ENCODE data around the gene EMILIN1. TPM values are rescaled to one million over a fixed set of nuclear protein-coding genes. Genes with fewer than 3 reads are reported as not detected.

Gene EMILIN1
- total and polyA plus RNA-seq, 2 of the 8 experiments (the other 6 are each of a cell fraction or from before 2014, with no cell fraction given): 1.9 to 3.0 TPM

DNA sequence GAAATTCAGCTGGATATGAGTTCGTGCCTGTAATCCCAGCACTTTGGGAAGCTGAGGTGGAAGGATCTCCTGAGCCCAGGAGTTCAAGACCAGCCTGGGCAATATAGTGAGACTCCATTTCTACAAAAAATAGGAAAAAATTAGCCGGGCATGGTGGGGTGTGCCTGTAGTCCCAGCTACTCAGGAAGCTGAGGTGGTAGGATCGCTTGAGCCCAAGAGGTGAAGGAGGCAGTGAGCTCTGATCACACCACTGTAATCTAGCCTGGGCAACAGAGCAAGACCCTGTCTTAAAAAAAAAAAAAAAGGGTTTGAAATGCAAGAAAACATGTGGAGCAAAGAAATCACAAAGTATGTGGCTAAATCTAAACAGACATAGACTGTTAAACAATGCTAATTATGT is 30.7 kb downstream of the EMILIN1 start:
- Histone ChIP-seq H4K5ac (ENCODE audit: insufficient read length, low read depth, low read length) (no peak overlapping the region), H3K18ac (ENCODE audit: extremely low read depth, low read length) (no peak overlapping the region), H2BK12ac (ENCODE audit: low read depth, low read length) (no peak overlapping the region), H2BK15ac (ENCODE audit: low read length) (no peak overlapping the region), H3K56ac (replicated peaks; ENCODE audit: insufficient read length, low read depth, low read length) (no peak overlapping the region), H3K79me2 (ENCODE audit: control insufficient read depth in 1 of 2, insufficient read depth in 2 of 2, low read length in 2 of 2) (no peaks in the 10 kb centered on the region), H2BK20ac (ENCODE audit: low read length) (no peak overlapping the region), H3K4me1 (replicated peaks in 1 of 4; ENCODE audit: control insufficient read depth in 3 of 4, insufficient read depth in 4 of 4, low read length in 3 of 4) (no peaks in the 10 kb centered on the region; a peak in 1 of 7 replicates), H4K20me1 (replicated peaks in 1 of 2; ENCODE audit: control insufficient read depth in 1 of 2, insufficient read depth in 2 of 2, low read length in 2 of 2) (no peaks in the 10 kb centered on the region), H4K91ac (replicated peaks; ENCODE audit: insufficient read length, low read length) (no peak overlapping the region), H3K9ac (replicated peaks in 1 of 4; ENCODE audit: extremely low read depth in 1 of 4, low read depth in 3 of 4, low read length in 3 of 4) (no peak overlapping the region), H3K27me3 (replicated peaks in 1 of 4; ENCODE audit: control insufficient read depth in 3 of 4, extremely low read depth in 1 of 4, insufficient read depth in 3 of 4, low read length in 3 of 4) (peaks cover 0 to 2% (median 0%) of the 10 kb centered on the region in 4 experiments; a peak in 1 of 7 replicates), H2BK5ac (ENCODE audit: low read depth, low read length) (no peak overlapping the region), H2AFZ (ENCODE audit: low read length) (no peak overlapping the region), H3K36me3 (ENCODE audit: control insufficient read depth in 2 of 4, insufficient read depth in 4 of 4, low read length in 3 of 4) (no peaks in the 10 kb centered on the region), H3K4me2 (ENCODE audit: insufficient read depth in 1 of 2, low read depth in 2 of 2, low read length in 2 of 2) (no peak overlapping the region), H3K4me3 (ENCODE audit: extremely low read depth in 1 of 4, insufficient read depth in 2 of 4, low read depth in 3 of 4, low read length in 4 of 4) (no peak overlapping the region), H2BK120ac (replicated peaks; ENCODE audit: low read depth, low read length) (no peak overlapping the region), H3K9me3 (ENCODE audit: insufficient read depth in 2 of 2, low read depth in 1 of 2, low read length in 1 of 2) (no peaks in the 10 kb centered on the region), H2AK5ac (ENCODE audit: low read depth, low read length) (no peak overlapping the region), H3K23ac (ENCODE audit: insufficient read length) (no peak overlapping the region), H3K23me2 (ENCODE audit: low read depth, low read length) (no peaks in the 10 kb centered on the region), H3K27ac (ENCODE audit: low read depth, low read length) (no peak overlapping the region), H3K4ac (replicated peaks; ENCODE audit: insufficient read length, low read depth, low read length) (no peak overlapping the region), H4K8ac (ENCODE audit: extremely low read depth, insufficient read depth, low read length) (no peak overlapping the region), H3K14ac (ENCODE audit: insufficient read length) (no peak overlapping the region), H3K79me1 (ENCODE audit: low read depth, low read length) (no peaks in the 10 kb centered on the region)
- WGBS, 2 experiments (ENCODE audit: extremely low coverage in 1 of 2, insufficient coverage in 1 of 2, insufficient read length in 1 of 2, insufficient replicate concordance in 2 of 2, low coverage in 1 of 2, low lambda C conversion rate in 2 of 2, missing lambda C conversion rate in 1 of 2): 88% methylated on average over 3 of the region's 3 CpGs; no CpG with 5 or more reads in 1 of the 2 experiments
- TF ChIP-seq, protein P1, sequence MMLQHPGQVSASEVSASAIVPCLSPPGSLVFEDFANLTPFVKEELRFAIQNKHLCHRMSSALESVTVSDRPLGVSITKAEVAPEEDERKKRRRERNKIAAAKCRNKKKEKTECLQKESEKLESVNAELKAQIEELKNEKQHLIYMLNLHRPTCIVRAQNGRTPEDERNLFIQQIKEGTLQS (IDR thresholded peaks at IDR 0.05; ENCODE audit: insufficient read depth, low read depth, low read length): no peak
- TF ChIP-seq PHF8 (conservative IDR thresholded peaks at IDR 0.05; ENCODE audit: low read depth, low read length) (no peak), NANOG (IDR thresholded peaks at IDR 0.05; ENCODE audit: insufficient read depth, low read depth, low read length, poor library complexity, severe bottlenecking) (no peak), CBX8 (IDR thresholded peaks at IDR 0.05; ENCODE audit: borderline replicate concordance, low read depth, low read length) (no peak), HDAC6 (IDR thresholded peaks at IDR 0.05; ENCODE audit: low read depth, low read length) (no peak), TAF7 (optimal IDR thresholded peaks at IDR 0.05; ENCODE audit: borderline replicate concordance, low read depth, low read length) (no peak), USF2 (IDR thresholded peaks at IDR 0.05; ENCODE audit: low read length) (no peak), TEAD4 (IDR thresholded peaks at IDR 0.05; ENCODE audit: low read depth, low read length) (no peak), JUN (IDR thresholded peaks at IDR 0.05; ENCODE audit: low read depth, low read length) (no peak), POLR2A (IDR thresholded peaks at IDR 0.05; ENCODE audit: control extremely low read depth in 1 of 2, low read depth in 2 of 2, low read length in 2 of 2) (no peak), EZH2 (IDR thresholded peaks at IDR 0.05; ENCODE audit: low read depth, low read length, severe bottlenecking) (no peak), CHD1 (IDR thresholded peaks at IDR 0.05; ENCODE audit: low read depth, low read length) (no peak), NRF1 (IDR thresholded peaks at IDR 0.05; ENCODE audit: low read depth, low read length) (no peak)
- POLR2A ChIA-PET (ENCODE audit: partially characterized antibody): interaction anchor here (0.6 to 1.7 kb wide), 2 partner anchors 24 to 35 kb away, joined by 4 to 5 read pairs; no protein-coding TSS in a partner anchor
- FAIRE-seq (no peak), DNase-seq (ENCODE audit: low read depth in 1 of 2, low spot score in 2 of 2) (no peak)
- CTCF ChIA-PET (ENCODE audit: partially characterized antibody): interaction anchor here (0.5 to 9.5 kb wide), 9 partner anchors 9 to 285 kb away, joined by 3 to 120 read pairs (median 4); partner anchors contain the start of gene KHK

Data from H1 (cell line).